A549 (cell line): ENCODE data around the gene SPOCK2. TPM values are rescaled to one million over a fixed set of nuclear protein-coding genes. Genes with fewer than 3 reads are reported as not detected.

Experiments
- ATAC-seq, 2 experiments: fragments of 200-7000 bp in 1 of 2; fragments of >200 bp in 1 of 2; cut with Nextera tagmentation in 1 of 2; cut with Tn5 transposase in 1 of 2; 3 replicates each; pipeline versions ENCODE4 v1.8.0 to v1.9.1; 2018 to 2020; ENCODE audit warnings: mild to moderate bottlenecking in 1 of 2, moderate library complexity in 1 of 2
- CTCF ChIA-PET: fragments of 300-600 bp; sonication (Branson Sonifier 250); formaldehyde crosslinking; extraction: SDS; loops from one replicate; lab custom pipeline; 2021; ENCODE audit warnings: antibody characterized with exemption, inconsistent platforms; lab: Yijun Ruan, JAX
- POLR2A ChIA-PET: fragments of 350-600 bp; formaldehyde crosslinking; extraction: SDS; loops from one replicate; lab custom pipeline; 2021; ENCODE audit warnings: antibody characterized with exemption, inconsistent platforms; lab: Yijun Ruan, JAX
- DNase-seq, 2 experiments: peaks; one replicate each; pipeline versions ENCODE4 v3.0.0 to v3.0.0-alpha.2; 2011 to 2016; ENCODE audit warnings: low read depth in 1 of 2, low spot score in 1 of 2
- FAIRE-seq: peaks from 2 replicates; lab custom pipeline; 2011; peaks lifted over from hg19 to GRCh38; lab: Jason Lieb, UNC
- H3K27ac ChIP-seq, 2 experiments: fragments of >200 bp; sonication (Bioruptor Twin); formaldehyde crosslinking; 3 replicates each; pipeline ENCODE4 v1.5.1; 2016 to 2017
- H3K4me1 ChIP-seq: fragments of >200 bp; sonication (Bioruptor Twin); formaldehyde crosslinking; 3 replicates; pipeline ENCODE4 v1.6.1; 2016
- H3K4me2 ChIP-seq: fragments of >200 bp; sonication (Bioruptor Twin); formaldehyde crosslinking; 3 replicates; pipeline ENCODE4 v1.6.1; 2016
- H3K4me3 ChIP-seq: fragments of >200 bp; sonication (Bioruptor Twin); formaldehyde crosslinking; 3 replicates; pipeline ENCODE4 v1.5.1; 2016
- H3K9me3 ChIP-seq: fragments of >200 bp; sonication (Bioruptor Twin); formaldehyde crosslinking; 3 replicates; pipeline ENCODE4 v1.6.1; 2016
- BHLHE40 ChIP-seq: IDR thresholded peaks from 2 replicates; pipeline ENCODE4 v1.6.1; 2012; ENCODE audit warnings: low read depth, low read length, inconsistent platforms
- CEBPB ChIP-seq, 2 experiments: fragments of >200 bp in 1 of 2; sonication (Bioruptor Twin) in 1 of 2; formaldehyde crosslinking in 1 of 2; IDR thresholded peaks; 2 replicates each; pipeline ENCODE4 v1.6.1; 2012 to 2016
- CHD2 ChIP-seq: fragments of 150-350 bp; IDR thresholded peaks from 2 replicates; pipeline ENCODE4 v1.6.1; 2014; ENCODE audit warnings: low read length; ENCODE audit not compliant: partially characterized antibody
- EHF ChIP-seq: fragments of 250-450 bp; sonication (Bioruptor Pico); IDR thresholded peaks from 2 replicates; pipeline ENCODE4 v1.5.0; 2020; ENCODE audit warnings: mild to moderate bottlenecking
- EHMT2 ChIP-seq: fragments of 200-600 bp; sonication (generic); IDR thresholded peaks from 2 replicates; pipeline ENCODE4 v1.6.1; 2016; ENCODE audit warnings: antibody characterized with exemption, low read depth, mild to moderate bottlenecking, moderate library complexity
- ELK1 ChIP-seq: fragments of 150-350 bp; IDR thresholded peaks from 2 replicates; pipeline ENCODE4 v1.6.1; 2014; ENCODE audit warnings: low read depth, mild to moderate bottlenecking, low read length
- ESRRA ChIP-seq: fragments of 150-350 bp; IDR thresholded peaks from 2 replicates; pipeline ENCODE4 v1.6.1; 2014; ENCODE audit warnings: mild to moderate bottlenecking, low read length, borderline replicate concordance
- FOSL2 ChIP-seq, 2 experiments: fragments of 450-650 bp in 1 of 2; fragments of >200 bp in 1 of 2; sonication (Bioruptor Twin) in 1 of 2; formaldehyde crosslinking; IDR thresholded peaks; 2 replicates each; pipeline versions ENCODE4 v1.5.0 to v1.6.1; 2016 to 2020; ENCODE audit warnings: mild to moderate bottlenecking in 1 of 2, moderate library complexity in 1 of 2
- HDAC2 ChIP-seq: fragments of 200-600 bp; sonication (generic); IDR thresholded peaks from 2 replicates; pipeline ENCODE4 v1.6.1; 2016
- JUN ChIP-seq, 2 experiments: fragments of >200 bp; sonication (Bioruptor Twin); formaldehyde crosslinking; IDR thresholded peaks; 2 replicates in 1 of 2; 3 replicates in 1 of 2; pipeline ENCODE4 v1.6.1; 2016 to 2017
- JUNB ChIP-seq: fragments of >200 bp; sonication (Bioruptor Twin); formaldehyde crosslinking; IDR thresholded peaks from 2 replicates; pipeline ENCODE4 v1.6.1; 2016
- KDM1A ChIP-seq: fragments of 200-600 bp; sonication (generic); IDR thresholded peaks from 2 replicates; pipeline ENCODE4 v1.6.1; 2016; ENCODE audit warnings: low read depth, mild to moderate bottlenecking
- MAFK ChIP-seq: fragments of 450-650 bp; IDR thresholded peaks from 2 replicates; pipeline ENCODE4 v1.6.1; 2014; ENCODE audit not compliant: partially characterized antibody
- MYC ChIP-seq: IDR thresholded peaks from 2 replicates; pipeline ENCODE4 v1.6.1; 2012; ENCODE audit warnings: mild to moderate bottlenecking, inconsistent platforms, low read length, improper control_type of control experiment, borderline replicate concordance
- NFE2L2 ChIP-seq: fragments of 150-350 bp; conservative IDR thresholded peaks from 2 replicates; pipeline ENCODE4 v1.6.1; 2014; ENCODE audit warnings: low read length
- NR3C1 ChIP-seq: fragments of >200 bp; sonication (Bioruptor Twin); formaldehyde crosslinking; IDR thresholded peaks from 3 replicates; pipeline ENCODE4 v1.6.1; 2017
- PHF8 ChIP-seq: fragments of 200-600 bp; sonication (generic); IDR thresholded peaks from 2 replicates; pipeline ENCODE4 v1.6.1; 2016; ENCODE audit warnings: low read depth, mild to moderate bottlenecking, antibody characterized with exemption, moderate library complexity, borderline replicate concordance
- POLR2A ChIP-seq: IDR thresholded peaks from 2 replicates; pipeline ENCODE4 v1.6.1; 2012; ENCODE audit warnings: mild to moderate bottlenecking, low read length
- RARB ChIP-seq: fragments of 250-450 bp; sonication (Bioruptor Pico); IDR thresholded peaks from 2 replicates; pipeline ENCODE4 v1.8.0; 2021; ENCODE audit warnings: mild to moderate bottlenecking, moderate library complexity
- RNF2 ChIP-seq: fragments of 200-600 bp; sonication (generic); IDR thresholded peaks from 2 replicates; pipeline ENCODE4 v1.6.1; 2016; ENCODE audit warnings: low read depth, mild to moderate bottlenecking, antibody characterized with exemption, moderate library complexity, borderline replicate concordance
- TP53 ChIP-seq: fragments of 250-450 bp; sonication (Bioruptor Pico); IDR thresholded peaks from 2 replicates; pipeline ENCODE4 v1.5.0; 2021; ENCODE audit warnings: mild to moderate bottlenecking, moderate library complexity
- ZNF302 ChIP-seq: fragments of 250-450 bp; sonication (Bioruptor Pico); IDR thresholded peaks from 2 replicates; pipeline ENCODE4 v1.9.0; 2021; ENCODE audit warnings: inconsistent platforms, mild to moderate bottlenecking, moderate library complexity
- ZSCAN20 ChIP-seq: fragments of 250-450 bp; sonication (Bioruptor Pico); IDR thresholded peaks from 2 replicates; pipeline ENCODE4 v1.8.0; 2022; ENCODE audit warnings: mild to moderate bottlenecking, moderate library complexity
- WGBS: methylation state at CpG from one replicate; pipeline ENCODE4 v1.1.6; 2017; ENCODE audit errors: missing lambda C conversion rate; 5-methylcytosine and 5-hydroxymethylcytosine counted together
- polyA plus RNA-seq, 4 experiments: library from polyadenylated mRNA; depleted of rRNA in 3 of 4; stranded (reverse); fragments of >200 nt; fragmentation: RNase III in 1 of 4; extraction: RNeasy Plus Mini Kit Qiagen cat#74134 plus additional on column Dnase treatment in 1 of 4; gene quantifications; 2 replicates in 3 of 4; 3 replicates in 1 of 4; pipeline ENCODE4 v1.2.3, GENCODE V29; 2011 to 2017
- TF ChIP-seq, protein P1 (sequence below): fragments of 450-650 bp; IDR thresholded peaks from 2 replicates; pipeline ENCODE4 v1.6.1; 2014; ENCODE audit warnings: antibody characterized with exemption
- TF ChIP-seq, protein P2 (sequence below): fragments of 200-600 bp; sonication (generic); IDR thresholded peaks from 2 replicates; pipeline ENCODE4 v1.6.1; 2016; ENCODE audit warnings: antibody characterized with exemption, mild to moderate bottlenecking, moderate library complexity
- TF ChIP-seq, protein P3 (sequence below): fragments of >200 bp; sonication (Bioruptor Twin); formaldehyde crosslinking; IDR thresholded peaks from 3 replicates; pipeline ENCODE4 v1.5.1; 2016
- TF ChIP-seq, protein P4 (sequence below): fragments of >200 bp; sonication (Bioruptor Twin); formaldehyde crosslinking; IDR thresholded peaks from 3 replicates; pipeline ENCODE4 v1.6.1; 2016

The SPOCK2 gene
- polyA plus RNA-seq, 2 of the 4 experiments (the other 2 are of a cell fraction): 0.52 to 0.67 TPM

DNA sequence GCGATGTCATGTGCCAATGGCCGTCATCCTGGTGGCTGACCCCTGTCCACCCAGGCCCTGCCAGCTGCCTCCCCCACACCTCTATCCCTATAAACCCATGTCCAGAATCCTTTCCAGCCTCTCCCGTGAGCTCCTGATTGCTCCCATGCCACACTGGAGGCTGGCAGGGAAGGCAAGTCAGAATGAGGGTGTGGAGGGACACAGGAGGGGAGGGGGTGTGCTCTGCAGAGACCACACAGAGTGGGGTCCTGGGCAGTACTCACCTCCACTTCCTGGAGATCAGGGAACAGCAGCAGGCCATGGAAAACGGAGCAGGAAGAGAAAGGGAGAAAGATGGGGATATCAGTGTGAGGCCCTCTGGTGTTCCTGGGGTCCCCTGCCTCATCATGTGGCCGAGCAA, 15.7 kb downstream of the SPOCK2 start:
- TF ChIP-seq, protein P1, sequence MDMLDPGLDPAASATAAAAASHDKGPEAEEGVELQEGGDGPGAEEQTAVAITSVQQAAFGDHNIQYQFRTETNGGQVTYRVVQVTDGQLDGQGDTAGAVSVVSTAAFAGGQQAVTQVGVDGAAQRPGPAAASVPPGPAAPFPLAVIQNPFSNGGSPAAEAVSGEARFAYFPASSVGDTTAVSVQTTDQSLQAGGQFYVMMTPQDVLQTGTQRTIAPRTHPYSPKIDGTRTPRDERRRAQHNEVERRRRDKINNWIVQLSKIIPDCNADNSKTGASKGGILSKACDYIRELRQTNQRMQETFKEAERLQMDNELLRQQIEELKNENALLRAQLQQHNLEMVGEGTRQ: no peak
- TF ChIP-seq MAFK (no peak), HDAC2 (no peak), ELK1 (no peak), ESRRA (no peak), NFE2L2 (no peak), MYC (no peak), RARB (CRISPR knock-in tag) (no peak), KDM1A (no peak), CEBPB (IDR thresholded peaks at IDR 0.05) (no peak), FOSL2 (IDR thresholded peaks at IDR 0.05) (no peak), FOSL2 (CRISPR knock-in tag; IDR thresholded peaks at IDR 0.05) (no peak), NR3C1 (no peak), PHF8 (no peak), CHD2 (no peak), JUNB (no peak)
- TF ChIP-seq, protein P2, sequence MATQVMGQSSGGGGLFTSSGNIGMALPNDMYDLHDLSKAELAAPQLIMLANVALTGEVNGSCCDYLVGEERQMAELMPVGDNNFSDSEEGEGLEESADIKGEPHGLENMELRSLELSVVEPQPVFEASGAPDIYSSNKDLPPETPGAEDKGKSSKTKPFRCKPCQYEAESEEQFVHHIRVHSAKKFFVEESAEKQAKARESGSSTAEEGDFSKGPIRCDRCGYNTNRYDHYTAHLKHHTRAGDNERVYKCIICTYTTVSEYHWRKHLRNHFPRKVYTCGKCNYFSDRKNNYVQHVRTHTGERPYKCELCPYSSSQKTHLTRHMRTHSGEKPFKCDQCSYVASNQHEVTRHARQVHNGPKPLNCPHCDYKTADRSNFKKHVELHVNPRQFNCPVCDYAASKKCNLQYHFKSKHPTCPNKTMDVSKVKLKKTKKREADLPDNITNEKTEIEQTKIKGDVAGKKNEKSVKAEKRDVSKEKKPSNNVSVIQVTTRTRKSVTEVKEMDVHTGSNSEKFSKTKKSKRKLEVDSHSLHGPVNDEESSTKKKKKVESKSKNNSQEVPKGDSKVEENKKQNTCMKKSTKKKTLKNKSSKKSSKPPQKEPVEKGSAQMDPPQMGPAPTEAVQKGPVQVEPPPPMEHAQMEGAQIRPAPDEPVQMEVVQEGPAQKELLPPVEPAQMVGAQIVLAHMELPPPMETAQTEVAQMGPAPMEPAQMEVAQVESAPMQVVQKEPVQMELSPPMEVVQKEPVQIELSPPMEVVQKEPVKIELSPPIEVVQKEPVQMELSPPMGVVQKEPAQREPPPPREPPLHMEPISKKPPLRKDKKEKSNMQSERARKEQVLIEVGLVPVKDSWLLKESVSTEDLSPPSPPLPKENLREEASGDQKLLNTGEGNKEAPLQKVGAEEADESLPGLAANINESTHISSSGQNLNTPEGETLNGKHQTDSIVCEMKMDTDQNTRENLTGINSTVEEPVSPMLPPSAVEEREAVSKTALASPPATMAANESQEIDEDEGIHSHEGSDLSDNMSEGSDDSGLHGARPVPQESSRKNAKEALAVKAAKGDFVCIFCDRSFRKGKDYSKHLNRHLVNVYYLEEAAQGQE: no peak
- TF ChIP-seq, protein P3, sequence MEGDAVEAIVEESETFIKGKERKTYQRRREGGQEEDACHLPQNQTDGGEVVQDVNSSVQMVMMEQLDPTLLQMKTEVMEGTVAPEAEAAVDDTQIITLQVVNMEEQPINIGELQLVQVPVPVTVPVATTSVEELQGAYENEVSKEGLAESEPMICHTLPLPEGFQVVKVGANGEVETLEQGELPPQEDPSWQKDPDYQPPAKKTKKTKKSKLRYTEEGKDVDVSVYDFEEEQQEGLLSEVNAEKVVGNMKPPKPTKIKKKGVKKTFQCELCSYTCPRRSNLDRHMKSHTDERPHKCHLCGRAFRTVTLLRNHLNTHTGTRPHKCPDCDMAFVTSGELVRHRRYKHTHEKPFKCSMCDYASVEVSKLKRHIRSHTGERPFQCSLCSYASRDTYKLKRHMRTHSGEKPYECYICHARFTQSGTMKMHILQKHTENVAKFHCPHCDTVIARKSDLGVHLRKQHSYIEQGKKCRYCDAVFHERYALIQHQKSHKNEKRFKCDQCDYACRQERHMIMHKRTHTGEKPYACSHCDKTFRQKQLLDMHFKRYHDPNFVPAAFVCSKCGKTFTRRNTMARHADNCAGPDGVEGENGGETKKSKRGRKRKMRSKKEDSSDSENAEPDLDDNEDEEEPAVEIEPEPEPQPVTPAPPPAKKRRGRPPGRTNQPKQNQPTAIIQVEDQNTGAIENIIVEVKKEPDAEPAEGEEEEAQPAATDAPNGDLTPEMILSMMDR: no peak
- H3K4me3 ChIP-seq: no peak overlapping the region
- ChIA-PET POLR2A (no interaction called here), CTCF (interaction anchor here (2.0 to 5.6 kb wide), 2 partner anchors 10 to 24 kb away, joined by 5 to 29 read pairs; no protein-coding TSS in a partner anchor)
- 76% methylated on average over 5 of the region's 5 CpGs for WGBS
- H3K4me1 ChIP-seq: no peaks in the 10 kb centered on the region
- H3K4me2 ChIP-seq: no peak overlapping the region
- no peak for FAIRE-seq
- peaks cover 4% of the 10 kb centered on the region; the same call in 2 of the 3 replicates for H3K9me3 ChIP-seq
- no peak for DNase-seq
- no peak overlapping the region for H3K27ac ChIP-seq
- no peak for ATAC-seq

DNA sequence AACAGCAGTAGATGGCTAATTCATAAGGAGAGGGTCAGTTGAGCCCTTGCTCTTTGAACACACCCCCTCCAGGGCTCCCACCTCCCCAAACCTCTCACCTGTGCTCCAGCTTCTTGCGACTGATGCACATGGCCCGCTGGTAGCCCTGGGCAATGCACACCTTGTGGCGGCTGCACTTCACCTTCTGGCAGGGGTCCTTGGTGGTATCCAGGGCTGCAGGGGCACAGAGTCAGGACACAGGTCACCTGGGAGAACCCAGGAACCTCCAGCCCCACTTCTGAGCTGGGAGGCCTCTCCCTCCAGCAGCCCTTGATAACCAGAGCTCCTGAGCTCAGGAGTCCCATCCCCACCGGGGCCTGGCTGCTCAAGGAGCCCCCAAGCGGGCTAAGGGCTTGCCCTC, 16.3 kb downstream of the SPOCK2 start:
- POLR2A ChIA-PET: no interaction called here
- DNase-seq (no peak), FAIRE-seq (no peak), ATAC-seq (no peak)
- Histone ChIP-seq H3K27ac (no peak overlapping the region), H3K4me2 (no peak overlapping the region), H3K4me3 (no peak overlapping the region), H3K4me1 (no peaks in the 10 kb centered on the region), H3K9me3 (peaks cover 4% of the 10 kb centered on the region; the same call in 2 of the 3 replicates)
- 86% methylated on average over 4 of the region's 5 CpGs for WGBS
- CTCF ChIA-PET: interaction anchor here (1.4 to 5.6 kb wide), 4 partner anchors 10 to 116 kb away, joined by 3 to 29 read pairs (median 4); no protein-coding TSS in a partner anchor
- TF ChIP-seq MYC (no peak), EHMT2 (no peak), POLR2A (no peak), ELK1 (no peak), ZSCAN20 (no peak), EHF (CRISPR knock-in tag) (no peak), RARB (CRISPR knock-in tag) (no peak), TP53 (no peak), RNF2 (no peak), JUN (IDR thresholded peaks at IDR 0.05) (no peak), ZNF302 (CRISPR knock-in tag) (no peak), MAFK (no peak), NFE2L2 (no peak), BHLHE40 (no peak)
- TF ChIP-seq, protein P4, sequence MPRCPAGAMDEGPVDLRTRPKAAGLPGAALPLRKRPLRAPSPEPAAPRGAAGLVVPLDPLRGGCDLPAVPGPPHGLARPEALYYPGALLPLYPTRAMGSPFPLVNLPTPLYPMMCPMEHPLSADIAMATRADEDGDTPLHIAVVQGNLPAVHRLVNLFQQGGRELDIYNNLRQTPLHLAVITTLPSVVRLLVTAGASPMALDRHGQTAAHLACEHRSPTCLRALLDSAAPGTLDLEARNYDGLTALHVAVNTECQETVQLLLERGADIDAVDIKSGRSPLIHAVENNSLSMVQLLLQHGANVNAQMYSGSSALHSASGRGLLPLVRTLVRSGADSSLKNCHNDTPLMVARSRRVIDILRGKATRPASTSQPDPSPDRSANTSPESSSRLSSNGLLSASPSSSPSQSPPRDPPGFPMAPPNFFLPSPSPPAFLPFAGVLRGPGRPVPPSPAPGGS: no peak
